Thoracic aorta (tissue), 2 donors: ENCODE data around the gene PNKD. TPM values are rescaled to one million over a fixed set of nuclear protein-coding genes. Genes with fewer than 3 reads are reported as not detected.

ENCODE experiments used
- ATAC-seq: fragments of 150-250 bp; one replicate; pipeline ENCODE4 v1.8.0; 2017; ENCODE audit warnings: low read depth; ENCODE audit not compliant: insufficient number of reproducible peaks, low FRiP score
- DNase-seq: peaks from one replicate; pipeline ENCODE4 v3.0.0-alpha.2; 2020; ENCODE audit warnings: low spot score
- H3K27ac ChIP-seq, 2 donors: fragments of 200-600 bp; sonication (generic); 1 replicate in 1 of 2; 2 replicates in 1 of 2; pipeline ENCODE4 v1.5.1; 2016; ENCODE audit warnings: mild to moderate bottlenecking in 2 of 2, moderate library complexity in 2 of 2
- H3K27me3 ChIP-seq: fragments of 200-600 bp; sonication (generic); replicated peaks from 2 replicates; pipeline ENCODE4 v1.6.0; 2016; ENCODE audit warnings: mild to moderate bottlenecking; ENCODE audit not compliant: insufficient read depth
- H3K36me3 ChIP-seq: fragments of 200-600 bp; sonication (generic); one replicate; pipeline ENCODE4 v1.5.1; 2016
- H3K4me1 ChIP-seq, 2 donors: fragments of 200-600 bp; sonication (generic); 1 replicate in 1 of 2; 2 replicates in 1 of 2; pipeline versions ENCODE4 v1.5.1 to v1.6.0; 2016; ENCODE audit warnings: low read depth in 2 of 2, mild to moderate bottlenecking in 1 of 2; ENCODE audit not compliant: control insufficient read depth in 1 of 2
- H3K4me3 ChIP-seq: fragments of 200-600 bp; sonication (generic); 2 replicates; pipeline ENCODE4 v1.5.1; 2016; ENCODE audit warnings: mild to moderate bottlenecking
- H3K9me3 ChIP-seq: fragments of 200-600 bp; sonication (generic); 2 replicates; pipeline ENCODE4 v1.5.1; 2016
- total RNA-seq, 2 donors: library from RNA; depleted of rRNA; stranded (reverse); fragments of >200 nt; gene quantifications; one replicate each; pipeline versions ENCODE4 v1.1.0 to v1.2.3, GENCODE V29; 2016
- TF ChIP-seq, protein P1 (sequence below): fragments of 200-600 bp; sonication (generic); IDR thresholded peaks from one replicate; pipeline ENCODE4 v1.5.1; 2019; ENCODE audit warnings: antibody characterized with exemption

The PNKD gene
- total RNA-seq, 2 donors from 2014 or later: 19.4 to 38.4 TPM

- no peaks in the 10 kb centered on the region for H3K27me3 ChIP-seq
- H3K27ac ChIP-seq: peak overlapping the region in 1 of 2 donors; percentile 53
- no peaks in the 10 kb centered on the region for H3K9me3 ChIP-seq
- peaks cover 8 to 29% of the 10 kb centered on the region in 2 donors for H3K4me1 ChIP-seq
- H3K4me3 ChIP-seq: no peak overlapping the region
- DNase-seq (no peak), ATAC-seq (no peak)
- TF ChIP-seq, protein P1, sequence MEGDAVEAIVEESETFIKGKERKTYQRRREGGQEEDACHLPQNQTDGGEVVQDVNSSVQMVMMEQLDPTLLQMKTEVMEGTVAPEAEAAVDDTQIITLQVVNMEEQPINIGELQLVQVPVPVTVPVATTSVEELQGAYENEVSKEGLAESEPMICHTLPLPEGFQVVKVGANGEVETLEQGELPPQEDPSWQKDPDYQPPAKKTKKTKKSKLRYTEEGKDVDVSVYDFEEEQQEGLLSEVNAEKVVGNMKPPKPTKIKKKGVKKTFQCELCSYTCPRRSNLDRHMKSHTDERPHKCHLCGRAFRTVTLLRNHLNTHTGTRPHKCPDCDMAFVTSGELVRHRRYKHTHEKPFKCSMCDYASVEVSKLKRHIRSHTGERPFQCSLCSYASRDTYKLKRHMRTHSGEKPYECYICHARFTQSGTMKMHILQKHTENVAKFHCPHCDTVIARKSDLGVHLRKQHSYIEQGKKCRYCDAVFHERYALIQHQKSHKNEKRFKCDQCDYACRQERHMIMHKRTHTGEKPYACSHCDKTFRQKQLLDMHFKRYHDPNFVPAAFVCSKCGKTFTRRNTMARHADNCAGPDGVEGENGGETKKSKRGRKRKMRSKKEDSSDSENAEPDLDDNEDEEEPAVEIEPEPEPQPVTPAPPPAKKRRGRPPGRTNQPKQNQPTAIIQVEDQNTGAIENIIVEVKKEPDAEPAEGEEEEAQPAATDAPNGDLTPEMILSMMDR: no peak
- no peaks in the 10 kb centered on the region for H3K36me3 ChIP-seq
These were observed 61.4 kb downstream of the PNKD start for GRCh38 chr2:218331745-218332144.

DNA sequence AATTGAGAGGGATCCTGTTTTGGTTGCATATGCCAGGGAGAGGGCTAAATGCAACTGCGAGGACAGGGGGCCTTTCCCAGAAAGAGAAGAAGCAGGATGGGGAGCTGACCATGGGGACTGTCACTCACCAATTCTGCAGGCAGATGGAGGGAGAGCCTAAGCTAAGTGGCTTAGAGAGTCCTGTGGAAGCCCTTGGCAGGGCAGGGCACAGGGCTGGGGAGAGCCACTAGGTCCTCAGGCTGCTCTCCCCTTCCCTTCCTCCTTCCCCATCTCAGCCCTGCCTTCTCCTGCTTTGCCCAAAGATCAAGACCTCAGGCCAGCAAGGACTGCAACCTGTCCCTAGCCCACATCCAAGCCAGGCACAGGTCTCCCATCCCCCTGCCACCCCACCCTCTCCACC lies 62.0 kb downstream of the PNKD start:
- TF ChIP-seq, protein P1: no peak
- Histone ChIP-seq H3K27me3 (no peaks in the 10 kb centered on the region), H3K4me1 (peaks cover 8 to 23% of the 10 kb centered on the region in 2 donors), H3K4me3 (no peak overlapping the region), H3K9me3 (no peaks in the 10 kb centered on the region), H3K36me3 (no peaks in the 10 kb centered on the region), H3K27ac (peak overlapping the region in 1 of 2 donors; percentile 53)
- ATAC-seq: no peak
- no peak for DNase-seq

DNA sequence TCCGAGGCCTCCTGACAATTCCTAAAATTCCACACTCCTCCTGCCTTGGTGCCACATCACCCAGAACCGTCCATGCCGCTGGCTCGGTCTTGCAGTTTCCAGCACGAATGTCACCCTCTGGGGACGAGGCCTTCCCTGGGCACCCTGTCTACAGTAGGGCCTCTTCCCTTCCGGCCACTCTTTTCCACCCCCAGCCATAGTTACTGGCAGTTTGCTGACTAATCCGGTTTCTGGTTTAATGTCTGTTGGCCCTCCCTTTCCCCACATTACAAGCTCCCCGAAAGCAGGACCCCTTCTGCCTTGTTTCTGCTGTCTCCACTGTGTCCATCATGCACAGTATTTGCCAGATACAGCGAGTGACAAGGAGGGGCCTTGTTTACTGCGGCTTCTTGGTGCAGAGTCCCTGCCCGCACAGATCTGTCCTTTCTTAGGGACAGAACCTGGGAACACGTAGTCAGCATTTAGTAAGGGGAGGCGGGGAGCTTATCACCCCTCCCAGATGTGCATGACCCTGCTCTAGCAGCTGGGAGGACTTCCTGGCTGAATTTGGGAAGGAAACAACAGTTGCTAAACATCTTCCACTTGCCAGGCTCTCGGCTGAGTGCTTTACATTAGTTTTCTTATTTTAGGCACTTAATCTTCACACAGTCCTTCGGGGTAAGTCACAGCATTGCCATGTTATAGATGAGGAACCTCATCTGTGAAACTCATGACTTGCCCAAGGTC lies 62.8 kb downstream of the PNKD start:
- TF ChIP-seq, protein P1: no peak
- DNase-seq (no peak), ATAC-seq (no peak)
- no peaks in the 10 kb centered on the region for H3K27me3 ChIP-seq
- no peak overlapping the region for H3K4me3 ChIP-seq
- peaks cover 8 to 19% of the 10 kb centered on the region in 2 donors for H3K4me1 ChIP-seq
- peak overlapping the region in 1 of 2 donors; percentile 53 for H3K27ac ChIP-seq
- no peaks in the 10 kb centered on the region for H3K36me3 ChIP-seq
- H3K9me3 ChIP-seq: no peaks in the 10 kb centered on the region

DNA sequence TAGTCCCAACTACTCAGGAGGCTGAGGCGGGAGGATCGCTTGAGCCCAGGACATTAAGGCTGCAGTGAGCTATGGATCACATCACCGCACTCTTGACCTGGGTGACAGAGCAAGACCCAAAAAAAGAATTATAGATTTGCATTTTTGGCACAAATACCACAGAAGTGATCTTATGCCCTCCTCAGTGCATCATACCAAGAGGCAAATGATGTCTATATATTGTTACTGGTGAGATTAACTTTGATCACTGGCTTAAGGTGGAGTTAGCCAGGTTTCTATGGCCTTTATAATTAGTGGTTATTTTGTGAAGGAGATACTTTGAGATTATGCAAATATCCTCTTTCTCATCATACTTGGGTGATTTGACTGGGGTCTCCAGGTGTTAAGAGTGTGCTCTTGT lies 64.2 kb downstream of the PNKD start:
- Histone ChIP-seq H3K9me3 (no peaks in the 10 kb centered on the region), H3K4me3 (no peak overlapping the region), H3K36me3 (no peaks in the 10 kb centered on the region), H3K4me1 (peaks cover 4 to 10% of the 10 kb centered on the region in 2 donors), H3K27me3 (no peaks in the 10 kb centered on the region), H3K27ac (no peak overlapping the region)
- ATAC-seq (no peak), DNase-seq (no peak)
- TF ChIP-seq, protein P1: no peak

DNA sequence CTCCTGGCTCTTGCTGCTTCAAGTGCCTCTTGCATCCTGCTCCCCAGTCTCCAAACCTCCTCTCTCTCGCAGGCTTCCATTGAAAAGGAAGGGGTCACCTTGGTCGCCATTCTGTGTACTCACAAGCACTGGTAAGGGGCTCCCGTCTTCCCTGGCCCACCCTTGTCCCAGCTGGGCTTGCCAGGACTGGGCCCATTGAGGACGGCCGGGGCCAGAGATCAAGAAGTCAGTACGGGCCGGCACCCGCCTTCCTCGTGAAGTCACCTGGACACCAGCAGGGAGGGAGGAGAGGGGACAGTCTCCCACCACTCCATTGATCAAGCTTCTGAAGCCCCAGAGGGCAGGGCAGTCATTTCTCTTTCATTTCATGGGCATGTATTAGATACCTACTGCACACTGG lies 70.3 kb downstream of the PNKD start:
- H3K27ac ChIP-seq: no peak overlapping the region
- no peaks in the 10 kb centered on the region for H3K36me3 ChIP-seq
- TF ChIP-seq, protein P1: no peak
- ATAC-seq: no peak
- H3K9me3 ChIP-seq: no peaks in the 10 kb centered on the region
- no peak overlapping the region for H3K4me3 ChIP-seq
- H3K27me3 ChIP-seq: no peaks in the 10 kb centered on the region
- no peak for DNase-seq
- H3K4me1 ChIP-seq: peaks cover 28 to 31% of the 10 kb centered on the region in 2 donors
